GM12878 (cell line): ENCODE results near the gene APOBEC2. TPM values are rescaled to one million over a fixed set of nuclear protein-coding genes. Genes with fewer than 3 reads are reported as not detected.

Experiments
- ATAC-seq: fragments of 200-7000 bp; cut with Tn5 transposase; 3 replicates; pipeline ENCODE4 v1.9.1; 2020; ENCODE audit warnings: mild to moderate bottlenecking, moderate library complexity
- BruUV-seq: library from RNA; stranded (reverse); fragments of 400-500 nt; replicated peaks from 2 replicates; lab custom pipeline; 2021; lab: Mats Ljungman, UMichigan
- CTCF ChIA-PET: fragments of 300-600 bp; sonication (Branson Sonifier 250); formaldehyde crosslinking; extraction: SDS; loops from one replicate; lab custom pipeline; 2021; ENCODE audit warnings: inconsistent platforms; lab: Yijun Ruan, JAX
- POLR2A ChIA-PET: fragments of 350-600 bp; formaldehyde crosslinking; extraction: SDS; loops from one replicate; lab custom pipeline; 2021; ENCODE audit warnings: inconsistent platforms; lab: Charles Lee
- RAD21 ChIA-PET: fragments of 300-600 bp; sonication (Branson Sonifier 250); formaldehyde crosslinking; loops from one replicate; lab custom pipeline; 2023; ENCODE audit warnings: antibody characterized with exemption; ENCODE audit not compliant: unreplicated experiment; lab: Charles Lee
- SMC1A ChIA-PET: fragments of 300-600 bp; sonication (Branson Sonifier 250); formaldehyde crosslinking; loops from one replicate; lab custom pipeline; 2023; ENCODE audit not compliant: unreplicated experiment, uncharacterized antibody; lab: Charles Lee
- DNase-seq: peaks from one replicate; pipeline ENCODE4 v3.0.0-alpha.2; 2011; ENCODE audit warnings: low read depth, low spot score
- FAIRE-seq: peaks from 3 replicates; lab custom pipeline; 2011; peaks lifted over from hg19 to GRCh38; lab: Jason Lieb, UNC
- H2AFZ ChIP-seq: 2 replicates; pipeline ENCODE4 v1.6.0; 2011; ENCODE audit warnings: low read depth, low read length, control low read depth; ENCODE audit not compliant: control insufficient read depth
- H3K27ac ChIP-seq: 2 replicates; pipeline ENCODE4 v1.5.1; 2011; ENCODE audit warnings: control low read depth; ENCODE audit not compliant: control insufficient read depth, insufficient read depth
- H3K27me3 ChIP-seq, 2 experiments: replicated peaks in 1 of 2; 2 replicates each; pipeline versions ENCODE4 v1.6.0 to v1.6.1; 2011; ENCODE audit warnings: low read length in 1 of 2; ENCODE audit not compliant: control insufficient read depth in 2 of 2, insufficient read depth in 2 of 2
- H3K36me3 ChIP-seq, 2 experiments: 2 replicates each; pipeline ENCODE4 v1.5.1; 2011; ENCODE audit warnings: low read length in 1 of 2; ENCODE audit not compliant: control insufficient read depth in 2 of 2, insufficient read depth in 2 of 2
- H3K4me1 ChIP-seq: 2 replicates; pipeline ENCODE4 v1.6.1; 2011; ENCODE audit warnings: mild to moderate bottlenecking, low read length, moderate library complexity, mixed read lengths; ENCODE audit not compliant: control insufficient read depth, insufficient read depth
- H3K4me2 ChIP-seq: 2 replicates; pipeline ENCODE4 v1.6.0; 2011; ENCODE audit warnings: control low read depth; ENCODE audit not compliant: control insufficient read depth, insufficient read depth
- H3K4me3 ChIP-seq: fragments of 200-600 bp; sonication (generic); 2 replicates; pipeline ENCODE4 v1.5.1; 2016
- H3K79me2 ChIP-seq: 2 replicates; pipeline ENCODE4 v1.6.0; 2011; ENCODE audit warnings: low read length; ENCODE audit not compliant: control insufficient read depth, insufficient read depth
- H3K9ac ChIP-seq: 2 replicates; pipeline ENCODE4 v1.8.0; 2011; ENCODE audit warnings: low read length, control low read depth, mixed read lengths; ENCODE audit not compliant: control insufficient read depth, insufficient read depth
- H3K9me3 ChIP-seq: replicated peaks from 3 replicates; pipeline ENCODE4 v1.5.1; 2011; ENCODE audit warnings: mild to moderate bottlenecking, low read length; ENCODE audit not compliant: control insufficient read depth, insufficient read depth
- H4K20me1 ChIP-seq: 2 replicates; pipeline ENCODE4 v1.6.0; 2011; ENCODE audit not compliant: control insufficient read depth, insufficient read depth
- FOXK2 ChIP-seq: fragments of 450-650 bp; IDR thresholded peaks from 2 replicates; pipeline ENCODE4 v1.6.1; 2017; ENCODE audit warnings: mild to moderate bottlenecking, moderate library complexity
- GATAD2B ChIP-seq: fragments of 450-650 bp; conservative IDR thresholded peaks from 2 replicates; pipeline ENCODE4 v1.6.1; 2017; ENCODE audit warnings: low read depth, mild to moderate bottlenecking, moderate library complexity
- JUND ChIP-seq: IDR thresholded peaks from 2 replicates; pipeline ENCODE4 v1.6.1; 2012; ENCODE audit warnings: low read depth, mild to moderate bottlenecking, low read length, improper control_type of control experiment, moderate library complexity
- WGBS: methylation state at CpG from one replicate; pipeline ENCODE4 v1.1.6; 2016; ENCODE audit warnings: low lambda C conversion rate; ENCODE audit not compliant: insufficient replicate concordance, insufficient coverage; ENCODE audit errors: missing lambda C conversion rate; 5-methylcytosine and 5-hydroxymethylcytosine counted together
- in situ Hi-C: fragments of 300-500 bp; cut with MboI; formaldehyde crosslinking; loops from 9 replicates; pipeline ENCODE4 v1.14.3; 2018; ENCODE audit warnings: mixed read lengths
- intact Hi-C: fragments of 100-400 bp; cut with micrococcal nuclease; formaldehyde crosslinking; loops from one replicate; pipeline ENCODE4 v1.14.2; 2022; ENCODE audit not compliant: unreplicated experiment
- polyA plus RNA-seq, 11 experiments: library from polyadenylated mRNA; depleted of rRNA in 4 of 11; unstranded in 6 of 11; stranded (reverse) in 5 of 11; fragments of >200 nt; fragmentation: Nextera tagmentation in 4 of 11; fragmentation: Illumina TruSeq in 1 of 11; extraction: Ambion mirVana in 4 of 11; extraction: Trizol in 1 of 11; gene quantifications; 1 replicate in 1 of 11; 2 replicates in 10 of 11; pipeline versions ENCODE4 v1.2.1 to v1.2.3, GENCODE V29; 2011 to 2016; ENCODE audit warnings: inconsistent platforms in 2 of 11, missing spikeins in 2 of 11, low read depth in 1 of 11
- total RNA-seq, 4 experiments: library from RNA; depleted of rRNA in 3 of 4; stranded (reverse); fragments of >200 nt in 3 of 4; fragmentation: Illumina TruSeq in 1 of 4; extraction: Trizol in 1 of 4; gene quantifications; 2 replicates each; pipeline versions ENCODE4 v1.2.1 to v1.2.3, GENCODE V29; 2013 to 2021

APOBEC2 gene
- total and polyA plus RNA-seq, 10 of the 15 experiments (the other 5 are each of a cell fraction or from before 2014, with no cell fraction given) = 0.11 to 1.4 (median 0.87) TPM; not detected in 6

- no peak overlapping the region for H3K27ac ChIP-seq
- no peaks in the 10 kb centered on the region for H3K4me1 ChIP-seq
- intact Hi-C loops (no loop called here), in situ Hi-C loops (no loop called here)
- WGBS = 21% methylated on average over 6 of the region's 6 CpGs
- no peaks in the 10 kb centered on the region for H3K9me3 ChIP-seq
- TF ChIP-seq FOXK2 = 0 out of 2 replicates have a peak, but pooled peaks have one; percentile 6
- no peak for TF ChIP-seq JUND
- ATAC-seq (peak; percentile 41), DNase-seq (no peak), FAIRE-seq (no peak)
- H3K4me2 ChIP-seq = no peak overlapping the region
- no peak overlapping the region for H2AFZ ChIP-seq
- ChIA-PET RAD21 (interaction anchor here (2.1 kb wide), 1 partner anchor 12 kb away, joined by 5 read pairs; no protein-coding TSS in a partner anchor), POLR2A (interaction anchor here (0.9 to 1.3 kb wide), 3 partner anchors 16 to 34 kb away, joined by 3 read pairs; no protein-coding TSS in a partner anchor), CTCF (interaction anchor here (0.6 to 7.7 kb wide), 17 partner anchors 9 to 1338 kb away, joined by 3 to 62 read pairs (median 5); partner anchors contain the start of genes NFYA and OARD1), SMC1A (interaction anchor here (1.1 to 2.9 kb wide), 4 partner anchors 10 to 22 kb away, joined by 3 to 13 read pairs (median 6); no protein-coding TSS in a partner anchor)
- no peaks in the 10 kb centered on the region for H3K27me3 ChIP-seq
- no peaks in the 10 kb centered on the region for H4K20me1 ChIP-seq
- H3K4me3 ChIP-seq = no peak overlapping the region
- no peaks in the 10 kb centered on the region for H3K79me2 ChIP-seq
- no TSS peak for BruUV-seq
- no peaks in the 10 kb centered on the region for H3K36me3 ChIP-seq
- H3K9ac ChIP-seq = no peak overlapping the region
Observed at GRCh38 chr6:41040101-41040939, 12.7 kb upstream of the APOBEC2 start.

GRCh38 chr6:41040940-41041536 is 12.0 kb upstream of the APOBEC2 start:
- WGBS = 0% methylated on average over 1 of the region's 1 CpG
- ChIA-PET SMC1A (interaction anchor here (1.1 to 2.9 kb wide), 4 partner anchors 9 to 22 kb away, joined by 3 to 13 read pairs (median 6); no protein-coding TSS in a partner anchor), RAD21 (interaction anchor here (2.1 kb wide), 1 partner anchor 13 kb away, joined by 5 read pairs; no protein-coding TSS in a partner anchor), POLR2A (interaction anchor here (0.9 to 1.3 kb wide), 3 partner anchors 16 to 34 kb away, joined by 3 read pairs; no protein-coding TSS in a partner anchor)
- ATAC-seq = no peak
- intact Hi-C loops = no loop called here
- FAIRE-seq = no peak
- Histone ChIP-seq H2AFZ (no peak overlapping the region), H3K79me2 (no peaks in the 10 kb centered on the region), H3K4me3 (no peak overlapping the region)
- BruUV-seq = no TSS peak
- no peak for TF ChIP-seq GATAD2B
- TF ChIP-seq, all 136 proteins: peak for 0
- Histone ChIP-seq H3K9me3 (no peaks in the 10 kb centered on the region), H3K4me2 (no peak overlapping the region), H3K36me3 (no peaks in the 10 kb centered on the region), H3K27ac (no peak overlapping the region), H3K9ac (no peak overlapping the region), H3K27me3 (no peaks in the 10 kb centered on the region), H4K20me1 (no peaks in the 10 kb centered on the region), H3K4me1 (no peaks in the 10 kb centered on the region)
- in situ Hi-C loops = no loop called here
- CTCF ChIA-PET = interaction anchor here (1.1 to 7.7 kb wide), 10 partner anchors 9 to 141 kb away, joined by 3 to 62 read pairs (median 10); partner anchors contain the start of genes NFYA and OARD1
- DNase-seq = no peak
